Panc1 (cell line): ENCODE data around the gene MMP24OS. TPM values are rescaled to one million over a fixed set of nuclear protein-coding genes. Genes with fewer than 3 reads are reported as not detected.

ENCODE experiments used
- ATAC-seq: fragments of 200-7000 bp; cut with Tn5 transposase; 2 replicates; pipeline ENCODE4 v1.9.1; 2020; ENCODE audit warnings: mild to moderate bottlenecking, moderate library complexity
- BruUV-seq: library from RNA; stranded (reverse); fragments of 400-500 nt; replicated peaks from 2 replicates; lab custom pipeline; 2021; lab: Mats Ljungman, UMichigan
- CTCF ChIA-PET: fragments of 300-600 bp; sonication (Branson Sonifier 250); formaldehyde crosslinking; loops from one replicate; lab custom pipeline; 2022; ENCODE audit warnings: antibody characterized with exemption; lab: Charles Lee
- POLR2A ChIA-PET: fragments of 300-600 bp; sonication (Branson Sonifier 250); formaldehyde crosslinking; loops from one replicate; lab custom pipeline; 2022; ENCODE audit warnings: antibody characterized with exemption; lab: Charles Lee
- DNase-seq: peaks from one replicate; pipeline ENCODE4 v3.0.0-alpha.2; 2010; ENCODE audit warnings: low read depth, low spot score
- H3K27ac ChIP-seq: 2 replicates; pipeline ENCODE4 v1.5.1; 2011; ENCODE audit warnings: mild to moderate bottlenecking, low read length, inconsistent platforms
- H3K27me3 ChIP-seq: fragments of 200-500 bp; sonication (Bioruptor generic); 2 replicates; pipeline ENCODE4 v1.6.0; 2014; ENCODE audit warnings: low read length, inconsistent platforms; ENCODE audit not compliant: control insufficient read depth, insufficient read depth
- H3K36me3 ChIP-seq: fragments of 200-500 bp; sonication (Bioruptor generic); 2 replicates; pipeline ENCODE4 v1.5.1; 2014; ENCODE audit warnings: inconsistent platforms, mild to moderate bottlenecking, low read length, moderate library complexity; ENCODE audit not compliant: control insufficient read depth, insufficient read depth
- H3K4me1 ChIP-seq: 2 replicates; pipeline ENCODE4 v1.5.1; 2011; ENCODE audit warnings: inconsistent platforms, mild to moderate bottlenecking, low read length, moderate library complexity; ENCODE audit not compliant: control insufficient read depth, insufficient read depth
- H3K4me3 ChIP-seq, 2 experiments: 2 replicates each; pipeline ENCODE4 v1.5.1; 2011 to 2012; ENCODE audit warnings: low read depth in 2 of 2, low read length in 2 of 2, mild to moderate bottlenecking in 2 of 2, inconsistent platforms in 1 of 2, moderate library complexity in 1 of 2
- H3K9me3 ChIP-seq: fragments of 200-500 bp; sonication (Bioruptor generic); 2 replicates; pipeline ENCODE4 v1.5.1; 2014; ENCODE audit warnings: low read depth, mild to moderate bottlenecking, inconsistent platforms, low read length, moderate library complexity; ENCODE audit not compliant: control insufficient read depth, insufficient read depth
- POLR2AphosphoS5 ChIP-seq: IDR thresholded peaks from 2 replicates; pipeline ENCODE4 v1.6.1; 2012; ENCODE audit warnings: mild to moderate bottlenecking, low read depth, low read length, moderate library complexity
- SIN3A ChIP-seq: IDR thresholded peaks from 2 replicates; pipeline ENCODE4 v1.6.1; 2012; ENCODE audit warnings: low read depth, mild to moderate bottlenecking, low read length, moderate library complexity, borderline replicate concordance; ENCODE audit not compliant: insufficient read depth
- TCF7L2 ChIP-seq: IDR thresholded peaks from 2 replicates; pipeline ENCODE4 v1.6.1; 2011; ENCODE audit warnings: mild to moderate bottlenecking, low read depth, low read length, inconsistent platforms
- in situ Hi-C: cut with HindIII; loops from 2 replicates; pipeline ENCODE4 v1.10.0; 2016; ENCODE audit warnings: low sequenced_read_pairs, low pct_unique_long_range_greater_than_20kb
- intact Hi-C: fragments of 100-400 bp; cut with micrococcal nuclease; formaldehyde crosslinking; loops from one replicate; pipeline ENCODE4 v1.10.0; 2022; ENCODE audit not compliant: unreplicated experiment
- total RNA-seq: library from RNA; stranded (reverse); gene quantifications from one replicate; pipeline ENCODE4 v1.2.1, GENCODE V29; 2021; ENCODE audit not compliant: unreplicated experiment
- TF ChIP-seq, protein P1 (sequence below), 2 experiments: IDR thresholded peaks; 2 replicates each; pipeline ENCODE4 v1.6.1; 2011 to 2012; ENCODE audit warnings: low read depth in 2 of 2, control low read depth in 1 of 2, low read length in 1 of 2, mild to moderate bottlenecking in 1 of 2, moderate library complexity in 1 of 2; ENCODE audit not compliant: insufficient read depth in 1 of 2
- TF ChIP-seq, protein P2 (sequence below): fragments of 450-650 bp; IDR thresholded peaks from 2 replicates; pipeline ENCODE4 v1.5.1; 2017; ENCODE audit warnings: mild to moderate bottlenecking

Gene MMP24OS
- total RNA-seq, 1 experiment from 2014 or later, result 83.8 TPM

DNA sequence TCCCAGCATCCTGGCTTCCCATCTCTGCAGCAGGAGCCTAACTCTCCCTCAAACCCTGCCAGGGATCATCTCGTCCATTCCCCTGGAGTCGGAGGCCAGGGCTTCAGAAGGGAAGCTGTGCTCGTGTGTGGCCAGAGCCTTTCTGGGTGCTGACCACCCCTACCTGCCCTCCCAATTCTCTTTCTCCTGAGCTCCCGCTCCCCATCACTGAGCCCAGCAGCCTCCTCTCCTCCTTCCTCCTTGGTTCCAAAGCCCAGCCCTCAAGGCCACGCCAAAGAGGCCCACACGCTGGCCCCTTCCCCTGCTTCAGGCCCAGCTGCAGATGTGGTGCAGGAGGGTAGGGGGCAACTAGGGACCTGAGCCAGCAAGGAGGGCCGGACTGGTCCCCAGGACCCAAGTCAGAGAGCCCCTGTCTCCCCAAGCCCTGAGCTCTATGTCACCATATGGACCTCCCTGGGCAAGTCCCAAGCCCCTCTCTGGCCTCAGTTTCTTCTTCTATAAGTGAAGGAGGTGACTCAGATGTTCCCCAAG, 13.0 kb upstream of the MMP24OS start:
- POLR2A ChIA-PET, result no interaction called here
- in situ Hi-C loops, result no loop called here
- ATAC-seq, result no peak
- TF ChIP-seq, protein P1, sequence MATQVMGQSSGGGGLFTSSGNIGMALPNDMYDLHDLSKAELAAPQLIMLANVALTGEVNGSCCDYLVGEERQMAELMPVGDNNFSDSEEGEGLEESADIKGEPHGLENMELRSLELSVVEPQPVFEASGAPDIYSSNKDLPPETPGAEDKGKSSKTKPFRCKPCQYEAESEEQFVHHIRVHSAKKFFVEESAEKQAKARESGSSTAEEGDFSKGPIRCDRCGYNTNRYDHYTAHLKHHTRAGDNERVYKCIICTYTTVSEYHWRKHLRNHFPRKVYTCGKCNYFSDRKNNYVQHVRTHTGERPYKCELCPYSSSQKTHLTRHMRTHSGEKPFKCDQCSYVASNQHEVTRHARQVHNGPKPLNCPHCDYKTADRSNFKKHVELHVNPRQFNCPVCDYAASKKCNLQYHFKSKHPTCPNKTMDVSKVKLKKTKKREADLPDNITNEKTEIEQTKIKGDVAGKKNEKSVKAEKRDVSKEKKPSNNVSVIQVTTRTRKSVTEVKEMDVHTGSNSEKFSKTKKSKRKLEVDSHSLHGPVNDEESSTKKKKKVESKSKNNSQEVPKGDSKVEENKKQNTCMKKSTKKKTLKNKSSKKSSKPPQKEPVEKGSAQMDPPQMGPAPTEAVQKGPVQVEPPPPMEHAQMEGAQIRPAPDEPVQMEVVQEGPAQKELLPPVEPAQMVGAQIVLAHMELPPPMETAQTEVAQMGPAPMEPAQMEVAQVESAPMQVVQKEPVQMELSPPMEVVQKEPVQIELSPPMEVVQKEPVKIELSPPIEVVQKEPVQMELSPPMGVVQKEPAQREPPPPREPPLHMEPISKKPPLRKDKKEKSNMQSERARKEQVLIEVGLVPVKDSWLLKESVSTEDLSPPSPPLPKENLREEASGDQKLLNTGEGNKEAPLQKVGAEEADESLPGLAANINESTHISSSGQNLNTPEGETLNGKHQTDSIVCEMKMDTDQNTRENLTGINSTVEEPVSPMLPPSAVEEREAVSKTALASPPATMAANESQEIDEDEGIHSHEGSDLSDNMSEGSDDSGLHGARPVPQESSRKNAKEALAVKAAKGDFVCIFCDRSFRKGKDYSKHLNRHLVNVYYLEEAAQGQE (IDR thresholded peaks at IDR 0.05; ENCODE audit: insufficient read depth in 1 of 2, low read depth in 2 of 2, low read length in 1 of 2), result no peak
- TF ChIP-seq, protein P2, sequence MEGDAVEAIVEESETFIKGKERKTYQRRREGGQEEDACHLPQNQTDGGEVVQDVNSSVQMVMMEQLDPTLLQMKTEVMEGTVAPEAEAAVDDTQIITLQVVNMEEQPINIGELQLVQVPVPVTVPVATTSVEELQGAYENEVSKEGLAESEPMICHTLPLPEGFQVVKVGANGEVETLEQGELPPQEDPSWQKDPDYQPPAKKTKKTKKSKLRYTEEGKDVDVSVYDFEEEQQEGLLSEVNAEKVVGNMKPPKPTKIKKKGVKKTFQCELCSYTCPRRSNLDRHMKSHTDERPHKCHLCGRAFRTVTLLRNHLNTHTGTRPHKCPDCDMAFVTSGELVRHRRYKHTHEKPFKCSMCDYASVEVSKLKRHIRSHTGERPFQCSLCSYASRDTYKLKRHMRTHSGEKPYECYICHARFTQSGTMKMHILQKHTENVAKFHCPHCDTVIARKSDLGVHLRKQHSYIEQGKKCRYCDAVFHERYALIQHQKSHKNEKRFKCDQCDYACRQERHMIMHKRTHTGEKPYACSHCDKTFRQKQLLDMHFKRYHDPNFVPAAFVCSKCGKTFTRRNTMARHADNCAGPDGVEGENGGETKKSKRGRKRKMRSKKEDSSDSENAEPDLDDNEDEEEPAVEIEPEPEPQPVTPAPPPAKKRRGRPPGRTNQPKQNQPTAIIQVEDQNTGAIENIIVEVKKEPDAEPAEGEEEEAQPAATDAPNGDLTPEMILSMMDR, result no peak
- TF ChIP-seq POLR2AphosphoS5 (no peak), SIN3A (no peak), TCF7L2 (no peak)
- H3K27me3 ChIP-seq, result no peaks in the 10 kb centered on the region
- CTCF ChIA-PET, result no interaction called here
- DNase-seq, result no peak
- no peak overlapping the region for H3K4me3 ChIP-seq
- BruUV-seq, result no TSS peak
- intact Hi-C loops, result no loop called here
- H3K36me3 ChIP-seq, result no peaks in the 10 kb centered on the region
- H3K9me3 ChIP-seq, result no peaks in the 10 kb centered on the region
- no peaks in the 10 kb centered on the region; the same call in 1 of the 2 replicates for H3K4me1 ChIP-seq
- H3K27ac ChIP-seq, result no peak overlapping the region

DNA sequence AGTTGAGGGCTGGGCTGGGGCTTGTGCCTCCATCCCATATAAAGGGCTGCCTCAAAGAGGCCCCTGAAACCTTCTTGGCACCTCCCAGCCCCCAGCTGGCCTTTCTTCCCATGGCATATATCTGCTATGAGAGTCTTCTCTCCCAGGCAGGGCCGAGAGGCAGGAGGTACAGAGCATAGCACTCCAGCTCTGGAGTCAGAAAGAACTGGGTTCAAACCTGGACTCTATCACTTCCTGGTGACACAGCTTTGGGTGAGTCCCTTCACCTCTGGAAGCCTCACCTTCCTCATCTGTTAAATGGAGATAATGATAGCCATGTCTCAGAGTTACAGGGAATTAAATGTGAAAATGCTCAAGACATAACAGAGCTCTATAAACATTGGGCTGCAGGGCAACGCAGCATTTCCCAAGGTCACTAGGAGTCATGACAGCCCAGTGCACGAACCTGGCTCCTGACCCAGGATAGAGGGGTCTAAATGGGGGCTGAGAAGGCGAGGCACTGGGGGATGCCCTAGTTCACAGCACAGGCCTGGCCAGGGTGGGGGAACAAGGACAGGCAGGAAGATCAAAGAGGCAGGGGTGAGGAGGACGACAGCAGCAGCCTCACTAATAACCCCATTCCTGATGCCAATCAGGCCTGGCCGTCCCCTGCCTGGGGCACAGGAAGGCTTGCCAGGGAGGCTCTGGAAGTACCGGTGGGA, 12.4 kb upstream of the MMP24OS start:
- ATAC-seq, result 0 out of 2 replicates have a peak, but pooled peaks have one; percentile 16
- TF ChIP-seq SIN3A (no peak), TCF7L2 (peak; percentile 50; the same call in 1 of the 2 replicates)
- DNase-seq, result no peak
- Histone ChIP-seq H3K4me1 (peaks cover 5% of the 10 kb centered on the region), H3K27ac (no peak overlapping the region), H3K27me3 (no peaks in the 10 kb centered on the region), H3K4me3 (no peak overlapping the region), H3K36me3 (no peaks in the 10 kb centered on the region), H3K9me3 (no peaks in the 10 kb centered on the region)
- intact Hi-C loops, result no loop called here
- CTCF ChIA-PET, result no interaction called here
- POLR2A ChIA-PET, result no interaction called here
- in situ Hi-C loops, result no loop called here
- no TSS peak for BruUV-seq
